Fibroblast of skin of left quadriceps (primary cell): ENCODE data around the gene FOXL2NB.

Experiments used
- DNase-seq, 2 experiments: peaks; one replicate each; pipeline ENCODE4 v3.0.0-alpha.2; 2013; ENCODE audit warnings: low read depth in 2 of 2

The FOXL2NB gene

DNA sequence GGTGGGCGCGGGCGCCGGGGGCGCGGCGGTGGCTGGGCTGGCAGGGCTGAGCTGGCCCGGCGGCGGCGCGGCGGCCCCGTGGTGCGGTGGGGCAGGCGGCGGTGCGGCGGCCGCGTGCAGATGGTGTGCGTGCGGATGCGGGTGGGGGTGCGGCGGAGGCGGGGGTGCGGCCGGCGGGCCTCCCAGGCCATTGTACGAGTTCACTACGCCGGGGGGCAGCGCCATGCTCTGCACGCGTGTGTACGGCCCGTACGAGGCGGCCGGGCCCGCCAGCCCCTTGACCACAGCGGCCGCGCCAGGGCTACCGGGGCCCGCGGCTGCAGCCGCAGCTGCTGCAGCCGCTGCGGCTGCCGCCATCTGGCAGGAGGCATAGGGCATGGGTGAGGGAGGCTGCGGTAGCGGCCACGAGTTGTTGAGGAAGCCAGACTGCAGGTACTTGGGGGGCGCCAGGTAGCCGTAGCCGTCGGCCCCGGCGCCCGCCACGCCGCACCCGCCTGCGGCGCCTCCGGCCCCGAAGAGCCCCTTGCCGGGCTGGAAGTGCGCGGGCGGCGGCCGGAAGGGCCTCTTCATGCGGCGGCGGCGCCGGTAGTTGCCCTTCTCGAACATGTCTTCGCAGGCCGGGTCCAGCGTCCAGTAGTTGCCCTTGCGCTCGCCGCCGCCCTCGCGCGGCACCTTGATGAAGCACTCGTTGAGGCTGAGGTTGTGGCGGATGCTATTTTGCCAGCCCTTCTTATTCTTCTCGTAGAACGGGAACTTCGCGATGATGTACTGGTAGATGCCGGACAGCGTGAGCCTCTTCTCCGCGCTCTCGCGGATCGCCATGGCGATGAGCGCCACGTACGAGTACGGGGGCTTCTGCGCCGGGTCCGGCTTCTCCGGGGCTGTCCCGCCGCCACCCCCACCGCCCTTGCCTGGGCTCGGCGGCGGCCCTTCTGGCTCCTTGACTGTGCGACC lies 1.0 kb upstream of the FOXL2NB start:
- no peak for DNase-seq

DNA sequence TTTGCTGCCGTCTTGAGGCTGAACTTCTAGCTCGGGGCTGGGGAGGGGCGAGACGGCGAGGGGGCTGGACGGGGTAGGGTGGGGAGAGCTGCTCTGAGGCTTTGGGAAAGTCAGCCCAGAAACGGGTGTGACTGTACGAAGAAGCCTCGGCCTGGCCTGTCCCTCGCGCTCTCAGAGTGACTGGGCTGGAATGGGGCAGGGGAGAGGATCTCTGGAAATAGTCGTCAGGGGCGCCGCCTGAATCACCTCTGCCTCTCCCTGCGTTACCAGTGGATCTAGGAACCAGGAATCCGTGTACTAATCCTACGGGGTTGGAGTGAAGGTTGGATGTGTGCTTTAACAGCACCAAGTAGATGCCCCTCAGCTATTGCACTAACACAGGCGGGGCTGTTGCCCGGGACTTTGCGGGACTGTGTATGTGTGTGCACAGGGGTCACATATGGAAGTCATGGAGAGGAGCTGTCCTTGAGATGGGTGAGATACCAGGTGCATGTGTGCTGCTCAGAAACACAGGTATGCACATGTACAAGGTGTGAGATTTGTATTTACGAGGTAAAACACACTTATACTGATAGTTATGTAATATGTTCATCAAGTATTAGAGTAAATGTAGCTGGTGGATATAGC lies 591 bp downstream of the FOXL2NB start:
- DNase-seq: no peak

GRCh38 chr3:138948371-138949001 lies 1.5 kb downstream of the FOXL2NB start:
- DNase-seq: no peak

- no peak for DNase-seq
Observed at GRCh38 chr3:138949002-138949418, 2.0 kb downstream of the FOXL2NB start.

DNA sequence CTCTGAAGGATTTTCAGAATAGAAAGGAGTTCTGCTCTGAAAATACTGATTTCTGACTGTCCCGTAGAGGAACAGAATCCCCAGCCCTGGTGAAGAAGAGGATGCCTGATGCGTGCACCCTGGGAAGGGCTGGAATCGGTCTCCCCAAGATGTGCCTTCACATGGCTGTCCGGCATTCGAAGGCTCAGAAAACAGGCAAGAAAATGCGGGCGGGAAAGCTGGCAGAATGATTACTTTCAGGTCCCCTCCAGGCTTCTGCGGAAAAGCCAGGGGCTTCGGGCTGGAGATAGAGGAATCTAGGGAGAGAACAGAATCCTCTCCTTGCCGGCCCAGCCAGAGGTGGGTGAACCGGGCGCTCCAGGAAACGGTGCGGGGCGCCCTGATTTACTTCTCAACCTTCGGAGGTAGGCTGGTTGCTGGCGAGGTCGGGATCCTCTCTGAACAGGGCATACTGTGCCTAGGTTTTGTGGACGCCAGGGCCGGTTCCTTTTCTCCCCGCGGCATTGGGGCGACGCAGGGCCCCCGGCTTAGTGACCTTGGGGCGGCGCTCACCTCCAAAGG lies 2.5 kb downstream of the FOXL2NB start:
- no peak for DNase-seq

DNA sequence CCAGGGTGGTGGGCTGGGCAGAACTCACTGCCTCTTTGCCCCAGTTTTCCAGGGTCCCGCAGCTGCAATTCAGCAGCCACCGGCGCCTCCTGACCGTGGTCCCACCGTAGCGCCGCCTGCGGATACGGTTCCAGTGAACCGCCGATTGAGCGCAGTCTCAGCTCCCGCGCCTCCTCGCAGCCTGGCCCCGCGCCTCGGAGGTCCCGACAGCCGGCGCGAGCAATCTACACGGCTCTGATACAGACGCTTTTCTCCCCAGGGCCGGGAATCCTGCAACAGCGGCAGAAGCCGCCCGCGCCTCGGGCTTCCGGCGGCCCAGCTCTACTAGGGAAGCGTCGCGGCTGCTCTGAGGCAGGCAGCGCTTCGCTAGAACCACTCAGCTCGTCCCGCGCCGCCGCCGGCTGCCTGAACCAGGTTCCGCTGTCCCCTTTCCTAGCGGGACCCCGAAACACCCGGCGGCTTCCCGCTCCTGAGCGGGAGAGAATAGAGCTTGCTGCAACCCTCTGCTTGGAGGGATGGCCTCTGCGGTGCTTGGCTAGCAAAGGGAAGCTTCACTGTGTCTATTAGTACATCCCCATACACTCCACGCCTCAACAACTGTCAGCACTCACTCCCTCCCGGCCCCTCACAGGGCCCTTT lies 3.1 kb downstream of the FOXL2NB start:
- DNase-seq: no peak

- DNase-seq: no peak
Observed at GRCh38 chr3:138950701-138951100, 3.7 kb downstream of the FOXL2NB start.

DNA sequence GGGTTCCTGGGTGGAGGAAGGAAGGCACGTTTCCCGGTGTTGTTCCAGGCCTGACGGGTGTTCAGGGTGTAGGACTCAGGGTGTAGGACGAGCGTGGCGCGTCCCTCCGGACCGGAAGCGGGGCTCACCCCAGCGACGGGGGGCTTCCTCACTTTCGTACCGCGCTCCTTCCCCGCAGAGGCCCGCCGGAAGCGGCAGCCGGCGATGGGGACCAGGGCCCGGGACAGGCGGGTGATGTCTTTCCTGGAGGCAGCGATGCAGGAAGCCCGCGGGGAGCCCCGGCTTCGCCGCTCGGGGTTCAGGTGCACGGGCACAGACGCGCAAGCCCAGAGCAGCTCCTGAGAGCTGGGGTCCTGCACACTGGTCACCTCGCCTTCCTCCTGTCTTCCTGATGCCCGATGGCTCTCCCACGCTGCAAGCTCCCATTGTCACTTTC lies 13.4 kb downstream of the FOXL2NB start:
- no peak for DNase-seq

- no peak for DNase-seq
Observed at GRCh38 chr3:138962854-138963560, 16.0 kb downstream of the FOXL2NB start.

DNA sequence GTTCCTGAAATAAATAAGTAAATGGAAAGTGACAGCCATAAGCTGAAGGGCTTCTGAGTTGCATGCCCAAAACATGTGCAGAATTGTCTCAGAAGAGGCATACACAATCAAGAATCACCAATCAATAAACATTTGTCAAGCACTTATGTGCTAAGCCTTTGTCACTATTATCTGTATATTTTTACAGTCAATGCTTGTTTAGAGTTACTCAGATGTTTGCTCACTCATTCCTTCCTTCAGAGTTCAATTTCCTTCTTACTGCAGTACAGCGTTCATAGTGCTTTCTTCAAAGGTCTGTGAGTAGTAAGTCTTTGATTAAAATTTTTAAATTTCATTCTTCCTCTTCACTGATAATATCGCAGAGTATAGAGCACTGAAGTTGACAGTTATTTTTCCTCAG lies 17.2 kb downstream of the FOXL2NB start:
- DNase-seq: no peak

- no peak for DNase-seq
Observed at GRCh38 chr3:138964923-138965322, 17.9 kb downstream of the FOXL2NB start.

DNA sequence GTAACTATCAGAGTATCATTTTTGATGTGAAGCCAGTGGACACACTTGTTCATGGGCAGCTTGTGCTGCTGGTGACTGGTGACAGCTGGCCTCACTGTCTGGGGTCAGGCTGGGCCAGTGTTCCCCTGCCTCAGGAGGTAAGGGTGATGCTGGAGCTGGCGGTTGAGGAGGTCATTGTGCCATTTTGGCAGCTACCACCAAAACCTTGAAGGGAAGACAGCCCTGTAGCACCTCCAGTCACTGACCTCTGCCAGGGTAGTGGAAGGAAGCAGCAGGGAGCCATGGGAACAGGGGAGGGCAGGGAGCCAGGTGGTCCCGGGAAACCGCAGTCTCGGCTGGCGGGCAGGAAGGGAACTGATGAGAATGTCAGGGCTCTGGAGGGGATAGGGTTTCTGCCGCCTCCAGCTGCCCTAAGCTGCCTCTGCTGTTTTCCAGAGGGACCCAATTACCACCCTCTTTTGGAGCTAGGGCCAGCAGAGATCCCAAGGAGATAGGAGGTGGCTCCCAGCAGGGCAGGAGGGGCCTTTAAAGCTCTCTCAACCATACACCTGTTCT lies 24.8 kb downstream of the FOXL2NB start:
- DNase-seq: no peak

GRCh38 chr3:138972941-138973340 lies 25.9 kb downstream of the FOXL2NB start:
- DNase-seq: no peak

DNA sequence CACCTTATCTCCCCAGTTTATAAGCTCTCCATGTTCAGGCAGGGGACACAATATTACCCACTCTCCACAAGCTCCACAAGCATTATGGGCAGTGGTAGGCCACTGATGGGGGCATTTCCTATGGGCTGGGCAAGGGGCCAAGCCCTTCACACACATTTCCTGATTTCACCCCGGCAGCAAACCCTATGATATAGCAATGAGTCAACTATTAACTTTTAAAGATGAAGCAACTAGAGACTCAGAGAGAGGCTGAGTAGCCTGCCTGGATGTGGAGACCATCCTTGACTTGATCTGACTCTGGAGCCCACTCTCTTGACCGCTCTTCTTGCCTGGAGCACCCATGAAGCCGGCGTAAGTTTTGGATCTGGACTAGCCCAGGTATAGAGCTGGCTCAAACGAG lies 27.4 kb downstream of the FOXL2NB start:
- no peak for DNase-seq

DNA sequence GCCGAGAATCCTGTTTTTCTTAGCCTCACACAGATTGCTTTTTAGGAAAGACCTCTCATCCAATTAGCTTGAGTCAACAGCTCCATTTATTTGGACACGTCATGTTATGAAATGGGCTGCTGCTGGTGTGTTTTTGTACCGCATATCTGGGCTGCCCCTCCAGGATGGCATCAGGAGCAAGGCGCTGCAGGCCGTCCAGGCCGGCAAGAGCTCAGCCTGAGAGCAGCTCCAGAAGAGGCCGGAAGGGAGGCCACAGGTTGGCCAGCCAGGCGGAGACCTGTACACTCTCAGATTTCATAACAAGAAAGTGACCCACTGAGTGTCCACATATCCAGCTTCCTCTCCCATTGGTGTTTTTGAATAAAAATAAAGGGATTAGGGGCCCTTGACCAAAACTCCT lies 28.3 kb downstream of the FOXL2NB start:
- DNase-seq: no peak

- no peak for DNase-seq
Observed at GRCh38 chr3:138976047-138976446, 29.0 kb downstream of the FOXL2NB start.

GRCh38 chr3:138984816-138985215 lies 37.8 kb downstream of the FOXL2NB start:
- DNase-seq: no peak

DNA sequence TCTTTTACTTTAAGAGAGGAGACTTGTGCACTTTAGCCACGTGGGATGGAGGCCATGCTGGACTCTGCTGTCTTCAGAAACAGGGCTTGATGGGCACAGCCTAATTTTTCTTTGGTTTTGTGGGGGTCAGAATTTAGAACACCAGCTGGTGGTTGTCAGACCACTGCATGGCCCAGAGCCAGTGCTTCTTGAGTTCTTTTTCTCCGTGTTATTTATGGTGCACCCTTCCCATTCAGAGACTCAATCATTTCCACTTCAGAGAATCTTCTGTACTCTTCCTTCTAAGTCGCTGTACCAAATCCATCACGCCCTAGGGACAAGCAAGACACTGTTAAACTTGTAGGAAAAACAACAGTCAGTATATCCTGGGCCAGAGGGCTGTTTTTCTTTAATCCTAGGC lies 38.9 kb downstream of the FOXL2NB start:
- DNase-seq: no peak

DNA sequence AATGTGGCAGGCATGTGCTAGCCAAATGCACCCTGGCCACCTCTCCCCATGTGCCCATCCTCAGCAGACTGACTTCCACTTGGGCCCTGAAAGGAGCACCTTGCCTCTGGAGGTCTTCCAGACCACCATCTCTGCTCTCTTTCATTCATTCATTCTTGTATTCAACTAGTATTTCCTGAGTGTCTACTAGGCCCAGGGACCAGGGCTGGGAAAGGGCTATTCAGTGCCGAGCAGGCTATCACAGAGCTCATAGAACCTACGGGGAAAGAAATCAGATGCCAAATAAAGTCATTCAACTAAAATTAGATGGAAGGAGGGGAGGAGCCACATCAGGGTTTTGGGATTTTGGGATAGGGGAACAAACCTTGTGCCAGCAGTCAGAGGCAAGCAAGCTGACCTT lies 40.2 kb downstream of the FOXL2NB start:
- no peak for DNase-seq

DNA sequence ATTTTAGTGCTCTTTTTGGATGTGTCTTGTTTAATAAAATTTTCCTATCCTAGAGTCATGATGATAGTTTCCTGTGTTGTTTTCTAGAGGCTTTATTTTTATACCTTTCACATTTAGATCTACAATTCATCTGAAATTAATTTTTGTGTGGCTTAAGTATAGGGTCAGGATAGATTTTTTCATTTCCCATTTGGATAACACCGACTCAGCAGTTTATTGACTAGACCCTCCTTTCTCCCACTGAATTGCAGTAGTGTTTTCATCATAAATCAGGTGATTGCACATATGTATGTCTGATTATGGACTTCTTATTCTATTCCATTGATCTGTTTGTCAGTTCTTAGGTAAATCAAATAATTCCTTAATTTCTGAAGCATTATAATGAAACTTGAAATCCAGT lies 48.7 kb downstream of the FOXL2NB start:
- no peak for DNase-seq
